HG03432 (cell line): Measurements from ENCODE around the gene PLEKHM2.
A peak's percentile ranks its signal among the peaks of the same experiment; 100 is the strongest.

ENCODE experiments used
- ATAC-seq: cut with Tn5 transposase; IDR thresholded peaks from one replicate; pipeline ENCODE4 v1.9.1; 2021; ENCODE audit warnings: mild to moderate bottlenecking, moderate library complexity; ENCODE audit not compliant: unreplicated experiment

PLEKHM2 gene

GRCh38 chr1:15674386-15675159, 9.5 kb upstream of the PLEKHM2 start:
- no peak for ATAC-seq

DNA sequence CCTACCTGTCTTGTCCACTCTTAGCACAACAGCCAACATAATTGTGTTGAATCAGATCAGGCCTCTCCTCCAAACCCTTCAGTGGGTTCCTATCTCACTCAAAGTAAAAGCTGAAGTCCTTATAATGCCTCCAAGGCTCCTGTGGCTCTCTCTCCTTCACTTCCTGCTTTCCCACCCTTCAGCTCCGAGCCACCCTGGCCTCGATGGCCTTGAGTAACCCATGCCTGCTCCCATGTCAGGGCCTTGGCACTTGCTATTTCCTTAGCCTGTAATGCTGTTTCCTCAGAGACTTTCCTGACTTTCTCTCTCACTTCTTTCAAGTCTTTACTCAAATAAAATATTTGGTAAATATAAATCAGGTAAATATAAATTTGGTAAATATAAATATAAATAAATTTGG, 8.1 kb upstream of the PLEKHM2 start:
- no peak for ATAC-seq

GRCh38 chr1:15676688-15677661, 7.1 kb upstream of the PLEKHM2 start:
- ATAC-seq = no peak

DNA sequence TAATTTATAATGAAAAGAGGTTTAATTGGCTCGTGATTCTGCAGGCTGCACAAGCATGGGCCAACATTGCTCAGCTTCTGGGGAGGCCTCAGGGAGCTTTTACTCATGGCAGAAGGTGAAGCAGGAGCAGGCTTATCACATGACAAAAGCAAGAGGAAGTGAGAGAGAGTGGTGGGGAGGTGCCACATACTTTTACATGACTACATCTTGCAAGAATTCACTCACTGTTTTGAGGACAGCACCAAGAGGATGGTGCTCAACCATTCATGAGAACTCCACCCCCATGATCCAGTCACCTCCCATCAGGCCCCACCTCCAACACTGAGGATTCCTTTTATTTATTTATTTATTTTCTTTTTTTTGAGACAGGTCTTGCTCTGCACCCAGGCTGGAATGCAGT, 5.5 kb upstream of the PLEKHM2 start:
- no peak for ATAC-seq

DNA sequence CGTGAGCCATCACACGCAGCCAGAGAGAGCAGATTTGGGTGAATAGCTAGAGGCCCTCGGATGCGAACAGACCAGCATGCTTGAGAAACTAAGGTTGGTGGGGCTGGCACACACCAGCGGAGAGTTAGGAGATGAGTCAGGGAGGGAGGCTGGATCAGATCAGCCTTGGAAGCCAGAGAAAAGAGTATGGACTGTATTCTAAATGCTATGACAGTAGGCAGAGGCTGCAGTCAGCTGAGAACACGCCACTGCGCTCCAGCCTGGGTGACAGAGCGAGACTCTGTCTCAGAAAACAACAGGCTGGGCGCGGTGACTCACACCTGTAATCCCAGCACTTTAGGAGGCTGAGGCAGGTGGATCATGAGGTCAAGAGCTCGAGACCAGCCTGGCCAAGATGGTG, 4.0 kb upstream of the PLEKHM2 start:
- ATAC-seq = no peak

DNA sequence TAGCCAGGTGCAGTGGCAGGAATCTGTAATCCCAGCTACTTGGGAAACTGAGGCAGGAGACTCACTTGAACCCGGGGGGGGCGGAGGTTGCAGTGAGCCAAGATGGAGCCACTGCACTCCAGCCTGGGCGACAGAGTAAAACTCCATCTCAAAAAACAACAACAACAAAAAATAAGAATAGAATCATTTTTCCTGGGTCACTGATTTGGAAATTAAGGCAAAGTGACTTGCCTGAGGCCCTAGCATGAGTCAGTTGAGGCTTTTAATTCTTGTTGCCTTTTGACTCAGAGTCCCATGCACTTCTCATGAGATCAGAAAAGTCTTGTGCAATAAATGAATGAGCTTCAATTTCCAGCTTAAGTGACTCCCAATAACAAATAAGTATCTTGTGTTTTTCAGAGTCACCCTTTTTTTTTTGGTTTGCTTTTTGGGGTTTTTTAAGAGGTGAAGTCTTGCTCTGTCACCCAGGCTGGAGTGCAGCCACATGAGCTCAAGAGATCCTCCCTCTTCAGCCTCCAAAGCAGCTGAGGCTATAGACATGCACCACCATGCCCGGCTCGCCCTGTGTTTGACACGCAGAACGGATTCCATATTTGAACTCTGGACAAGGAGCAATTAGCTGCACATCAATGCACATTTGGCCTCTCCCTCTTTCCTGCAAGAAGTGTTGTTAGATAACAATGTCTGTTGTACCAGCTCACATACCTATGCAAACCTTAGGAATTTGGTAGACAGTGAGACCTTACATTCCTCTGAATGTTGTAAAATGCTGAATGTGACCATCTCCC, 3.4 kb upstream of the PLEKHM2 start:
- no peak for ATAC-seq

DNA sequence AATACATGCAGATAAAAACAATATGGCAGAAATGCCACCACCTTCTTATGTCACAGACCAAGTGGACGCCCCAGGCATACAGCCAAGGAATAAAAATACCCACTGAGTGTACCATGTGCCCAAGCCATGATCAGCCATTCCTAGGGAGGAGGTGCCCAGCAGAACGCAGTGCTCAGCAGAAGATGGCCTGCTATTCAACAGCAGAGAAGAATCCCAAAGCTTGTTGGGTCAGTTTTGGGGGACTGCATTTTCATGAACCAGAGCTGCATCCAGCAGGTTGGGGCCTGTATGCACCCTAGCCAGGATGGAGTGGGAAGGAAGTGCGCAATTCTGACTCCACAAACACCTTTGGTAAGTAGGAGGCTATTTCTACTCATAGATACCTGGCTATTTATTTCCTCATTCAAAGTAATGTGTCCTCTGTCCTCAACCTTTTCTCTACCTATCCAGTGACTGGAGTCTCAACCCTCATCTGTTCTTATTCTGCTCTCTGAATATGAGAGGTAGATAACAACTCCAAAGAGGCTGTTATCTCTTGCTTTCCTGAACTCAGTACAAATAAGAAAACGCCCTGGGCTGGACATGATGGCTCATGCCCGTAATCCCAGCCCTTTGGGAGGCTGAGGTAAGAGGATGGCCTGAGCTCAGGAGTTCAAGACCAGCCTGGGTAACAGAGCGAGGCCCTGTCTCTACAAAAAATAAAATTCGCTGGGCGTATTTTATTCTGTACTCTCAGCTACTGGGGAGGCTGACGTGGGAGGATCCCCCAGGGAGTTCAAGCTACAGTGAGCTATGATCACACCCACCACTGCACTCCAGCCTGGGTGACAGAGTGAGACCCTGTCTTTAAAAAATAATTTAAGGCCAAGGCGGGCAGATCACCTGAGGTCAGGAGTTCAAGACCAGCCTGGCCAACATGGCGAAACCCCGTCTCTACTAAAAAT, 2.5 kb upstream of the PLEKHM2 start:
- ATAC-seq = no peak

DNA sequence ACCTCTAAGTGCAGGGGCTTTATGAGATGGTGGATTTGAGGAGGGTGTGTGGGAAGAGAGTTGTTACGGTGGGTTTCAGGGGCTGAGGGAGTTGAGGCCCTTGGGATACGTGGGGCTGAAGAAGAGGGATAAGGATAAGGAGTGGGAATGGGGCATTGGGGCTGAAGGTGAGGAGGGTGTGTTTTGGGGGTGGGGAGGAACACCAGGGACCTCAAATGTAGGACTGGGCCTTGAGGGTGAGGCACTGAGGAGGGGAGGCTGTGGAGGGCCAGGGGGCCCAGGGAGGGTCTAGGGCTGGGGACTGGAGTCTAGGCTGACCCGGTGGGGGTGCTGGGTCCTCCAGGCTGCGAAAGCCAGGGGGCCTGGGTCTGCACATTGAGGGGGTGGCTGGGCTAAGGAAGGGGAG, 1.2 kb upstream of the PLEKHM2 start:
- no peak for ATAC-seq

DNA sequence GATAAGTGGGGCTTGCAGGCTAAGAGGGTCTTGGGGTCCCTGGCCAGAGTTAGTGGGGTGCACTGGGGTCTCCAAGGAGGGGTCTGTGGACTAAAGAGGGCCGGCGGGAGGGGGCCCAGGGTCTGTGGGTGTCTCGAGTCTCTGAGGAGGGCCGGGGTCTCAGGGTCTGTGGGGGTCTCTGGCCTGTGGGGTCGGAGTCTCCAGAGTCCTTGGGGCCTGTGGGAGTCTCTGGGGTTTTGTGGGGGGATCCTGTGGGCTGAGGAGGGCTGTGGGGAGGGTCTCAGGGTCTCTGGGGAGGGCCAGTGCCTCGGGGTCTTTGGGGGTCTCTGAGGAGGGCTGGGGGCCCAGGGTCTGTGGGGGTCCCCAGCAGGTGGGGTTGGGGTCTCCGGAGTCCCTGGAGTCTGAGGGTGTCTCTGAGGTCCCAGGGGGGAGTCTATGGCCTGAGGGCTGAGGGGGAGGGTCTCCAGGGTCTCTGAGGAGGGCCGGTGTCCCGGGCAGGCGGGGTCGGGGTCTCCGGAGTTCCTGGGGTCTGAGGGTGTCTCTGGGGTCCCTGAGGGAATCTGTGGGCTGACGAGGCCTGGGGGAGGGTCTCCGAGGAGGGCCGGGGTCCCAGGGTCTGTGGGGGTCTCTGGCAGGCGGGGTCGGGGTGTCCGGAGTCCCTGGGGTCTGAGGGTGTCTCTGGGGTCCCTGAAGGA, 628 bp upstream of the PLEKHM2 start:
- ATAC-seq = no peak

GRCh38 chr1:15684468-15685291, 560 bp downstream of the PLEKHM2 start:
- ATAC-seq = peak; percentile 36

- ATAC-seq = no peak
Observed at GRCh38 chr1:15685820-15686219, 1.7 kb downstream of the PLEKHM2 start.

GRCh38 chr1:15687446-15687845, 3.3 kb downstream of the PLEKHM2 start:
- no peak for ATAC-seq

- no peak for ATAC-seq
Observed at GRCh38 chr1:15690317-15690716, 6.2 kb downstream of the PLEKHM2 start.

DNA sequence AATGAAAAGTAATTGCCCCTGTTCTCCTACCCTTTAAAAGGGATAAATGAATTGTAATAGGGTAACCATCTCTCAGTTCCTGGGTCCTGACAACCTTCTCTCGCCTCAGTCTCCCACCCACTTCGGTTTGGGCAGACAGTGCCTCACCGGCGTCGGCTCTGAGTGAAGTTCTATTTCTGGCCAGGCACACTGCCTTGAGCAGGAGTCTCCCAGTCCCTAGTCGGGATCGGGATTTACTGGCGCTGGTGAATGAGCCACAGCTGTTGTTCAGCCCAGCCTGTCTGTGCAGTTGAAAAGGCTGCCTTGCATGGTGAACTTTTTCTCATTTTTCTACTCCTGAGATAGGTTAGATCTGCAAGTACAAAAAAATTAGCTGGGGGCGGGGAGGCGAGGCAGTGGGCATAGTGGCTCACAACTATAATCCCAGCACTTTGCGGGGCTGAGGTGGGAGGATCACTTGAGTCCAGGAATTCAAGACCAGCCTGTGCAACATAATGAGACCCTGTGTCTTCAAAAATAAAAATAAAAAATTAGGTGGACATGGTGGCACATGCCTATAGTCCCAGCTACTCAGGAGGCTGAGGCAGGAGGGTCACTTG, 7.4 kb downstream of the PLEKHM2 start:
- no peak for ATAC-seq

- ATAC-seq = no peak
Observed at GRCh38 chr1:15692121-15692682, 8.1 kb downstream of the PLEKHM2 start.

DNA sequence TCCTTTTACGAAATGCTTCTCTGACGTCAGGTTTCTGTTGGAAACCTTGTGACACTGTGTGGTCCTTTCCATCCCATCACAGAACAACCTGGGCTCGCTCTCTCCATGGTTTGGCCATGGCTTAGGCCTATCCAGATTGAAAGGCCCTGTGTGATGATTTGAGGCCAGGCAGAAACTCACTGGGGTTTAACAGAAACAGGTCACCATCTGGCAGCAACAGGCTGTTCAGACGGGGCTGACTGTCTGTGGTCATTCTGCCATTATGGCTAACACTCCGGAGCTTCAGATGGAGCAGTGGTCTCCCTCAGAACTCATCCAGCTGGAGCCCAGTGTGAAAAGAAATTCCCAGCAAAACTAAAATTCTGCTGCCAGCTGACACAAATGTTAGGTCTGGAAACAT, 9.3 kb downstream of the PLEKHM2 start:
- ATAC-seq = no peak

- peak; percentile 91 for ATAC-seq
Observed at GRCh38 chr1:15696956-15697521, 12.9 kb downstream of the PLEKHM2 start.

GRCh38 chr1:15698201-15698600, 14.1 kb downstream of the PLEKHM2 start:
- ATAC-seq = no peak
